HG03460 (cell line): ENCODE results near the gene SPIRE2.
"Not testable (repeated sequence)": the region's sequence is repeated elsewhere in the genome, so short reads cannot be mapped to it uniquely, and the experiment has no call there.

Experiments
- ATAC-seq: cut with Tn5 transposase; IDR thresholded peaks from one replicate; pipeline ENCODE4 v1.9.1; 2021; ENCODE audit not compliant: unreplicated experiment

The SPIRE2 gene

GRCh38 chr16:89912143-89912542 lies 83.9 kb downstream of the SPIRE2 start:
- no peak for ATAC-seq

- ATAC-seq, result no peak
Measured at GRCh38 chr16:89912627-89913026, 84.4 kb downstream of the SPIRE2 start.

GRCh38 chr16:89913408-89914387 lies 85.4 kb downstream of the SPIRE2 start:
- ATAC-seq, result no peak

GRCh38 chr16:89914642-89915285 lies 86.5 kb downstream of the SPIRE2 start:
- not testable (repeated sequence) for ATAC-seq

- ATAC-seq, result no peak
Measured at GRCh38 chr16:89915303-89916232, 87.3 kb downstream of the SPIRE2 start.

GRCh38 chr16:89917773-89918452 lies 89.6 kb downstream of the SPIRE2 start:
- peak; percentile 71 for ATAC-seq

GRCh38 chr16:89918453-89919347 lies 90.4 kb downstream of the SPIRE2 start, which contains the start of gene MC1R:
Gene MC1R (plus strand): TSS chr16:89918862. CDS start chr16:89919259, 397 bp downstream.
- peak; percentile 20 for ATAC-seq

- ATAC-seq, result no peak
Measured at GRCh38 chr16:89919535-89920406, 91.5 kb downstream of the SPIRE2 start.

GRCh38 chr16:89920723-89921122 lies 92.4 kb downstream of the SPIRE2 start:
- no peak for ATAC-seq
